Hematopoietic multipotent progenitor cell treated with erythropoietin and hydrocortisone succinate and interleukin-3 and kit ligand, for 17 days (in vitro differentiated cells): Measurements from ENCODE around the gene RAB3B.
"Not testable (repeated sequence)": the region's sequence is repeated elsewhere in the genome, so short reads cannot be mapped to it uniquely, and the experiment has no call there.

ENCODE experiments used
- DNase-seq: peaks from one replicate; pipeline ENCODE4 v3.0.0-alpha.2; 2015; ENCODE audit warnings: low spot score

RAB3B gene

DNA sequence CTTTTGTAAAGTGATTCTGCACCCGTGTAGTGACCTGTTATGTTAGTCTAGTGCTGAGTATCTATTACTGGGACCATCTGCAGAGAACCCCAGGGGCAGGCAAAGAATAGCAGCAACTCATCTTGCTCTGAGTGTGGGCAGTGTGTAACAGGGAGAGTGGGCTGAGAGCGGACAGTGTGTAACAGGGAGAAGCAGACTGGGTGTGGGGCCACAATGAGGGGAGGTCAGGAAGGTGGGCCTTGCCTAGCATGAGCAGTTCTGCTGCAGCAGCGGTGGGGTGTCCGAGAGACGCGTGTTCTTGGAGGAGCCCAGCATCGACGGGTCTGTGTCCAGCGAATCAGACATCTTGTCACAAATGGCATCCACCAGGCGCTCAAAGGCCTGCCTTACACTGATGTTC, 70.8 kb downstream of the RAB3B start:
- DNase-seq, result no peak

DNA sequence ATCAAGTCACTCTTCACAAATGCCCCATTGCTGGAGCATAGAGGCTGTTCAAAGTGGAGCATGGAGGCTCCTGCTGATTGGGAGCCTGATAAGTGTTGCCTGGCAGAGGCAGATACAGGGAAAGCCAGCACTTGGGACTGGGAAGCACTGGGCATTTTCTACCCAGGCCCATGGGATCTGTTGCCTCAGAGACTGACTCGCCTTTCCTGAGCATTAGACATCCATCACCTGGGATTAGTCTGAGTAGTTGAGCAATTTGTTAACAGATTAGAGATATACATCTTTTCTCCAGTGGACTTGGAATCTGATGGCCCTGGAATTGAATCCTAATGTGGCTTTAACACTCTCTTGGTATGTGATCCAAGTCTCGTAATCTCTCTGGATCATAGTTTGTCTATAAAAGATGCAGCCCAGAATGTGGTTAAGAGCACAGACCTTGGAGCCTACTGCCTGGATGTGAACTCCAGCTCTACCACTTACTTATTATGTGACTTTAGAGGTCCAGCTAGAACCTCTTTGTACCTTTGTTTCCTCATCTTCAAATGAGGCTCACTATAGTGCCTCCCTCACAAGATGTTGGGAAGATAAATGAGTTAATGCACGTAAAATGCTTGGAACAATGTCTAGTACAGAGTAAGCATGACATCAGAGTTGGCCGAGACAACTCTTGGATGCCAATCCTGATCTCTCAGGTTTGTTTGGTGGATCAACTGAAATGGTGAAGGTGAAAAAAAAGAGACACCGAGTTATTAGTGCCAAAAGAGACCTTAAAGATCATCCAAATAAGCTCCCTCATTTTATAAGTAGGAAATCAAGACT, 73.7 kb downstream of the RAB3B start:
- no peak for DNase-seq

DNA sequence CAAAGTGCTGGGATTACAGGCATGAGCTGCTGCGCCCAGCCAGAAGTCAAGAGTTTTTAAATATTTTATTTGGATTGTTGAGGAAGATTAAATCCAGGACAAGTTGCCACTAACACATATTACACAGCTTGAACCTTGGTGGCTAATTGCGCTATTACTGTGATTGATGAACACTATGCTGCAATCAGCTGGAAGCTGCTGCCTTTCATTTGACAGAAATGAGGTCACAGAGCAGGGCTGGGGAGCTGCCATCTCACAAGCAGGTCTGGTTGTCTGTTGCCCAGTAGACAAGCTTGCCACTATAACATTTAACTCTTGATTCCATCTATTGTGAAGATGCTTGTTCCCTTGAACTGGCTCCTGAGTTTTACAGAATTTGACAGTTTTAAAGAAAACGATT, 74.5 kb downstream of the RAB3B start:
- DNase-seq, result no peak

DNA sequence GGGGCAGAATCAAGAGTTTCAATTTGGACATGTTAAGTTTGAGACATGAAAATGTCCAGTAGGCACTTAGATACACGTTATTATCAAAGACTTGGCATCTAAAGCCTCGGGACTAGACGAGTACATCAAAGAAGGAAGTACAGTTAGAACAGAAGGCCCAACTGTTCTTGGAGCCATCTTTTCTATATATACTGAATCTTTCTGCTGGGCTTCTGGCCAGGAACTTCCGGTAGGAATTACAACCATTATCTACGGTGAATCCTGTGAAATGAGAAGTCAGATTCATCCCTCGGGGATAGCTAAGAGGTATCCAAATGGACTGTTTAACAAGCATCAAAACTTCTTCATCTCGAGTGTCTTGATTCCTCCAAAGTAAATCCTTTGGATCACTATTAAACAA, 77.6 kb downstream of the RAB3B start:
- no peak for DNase-seq

DNA sequence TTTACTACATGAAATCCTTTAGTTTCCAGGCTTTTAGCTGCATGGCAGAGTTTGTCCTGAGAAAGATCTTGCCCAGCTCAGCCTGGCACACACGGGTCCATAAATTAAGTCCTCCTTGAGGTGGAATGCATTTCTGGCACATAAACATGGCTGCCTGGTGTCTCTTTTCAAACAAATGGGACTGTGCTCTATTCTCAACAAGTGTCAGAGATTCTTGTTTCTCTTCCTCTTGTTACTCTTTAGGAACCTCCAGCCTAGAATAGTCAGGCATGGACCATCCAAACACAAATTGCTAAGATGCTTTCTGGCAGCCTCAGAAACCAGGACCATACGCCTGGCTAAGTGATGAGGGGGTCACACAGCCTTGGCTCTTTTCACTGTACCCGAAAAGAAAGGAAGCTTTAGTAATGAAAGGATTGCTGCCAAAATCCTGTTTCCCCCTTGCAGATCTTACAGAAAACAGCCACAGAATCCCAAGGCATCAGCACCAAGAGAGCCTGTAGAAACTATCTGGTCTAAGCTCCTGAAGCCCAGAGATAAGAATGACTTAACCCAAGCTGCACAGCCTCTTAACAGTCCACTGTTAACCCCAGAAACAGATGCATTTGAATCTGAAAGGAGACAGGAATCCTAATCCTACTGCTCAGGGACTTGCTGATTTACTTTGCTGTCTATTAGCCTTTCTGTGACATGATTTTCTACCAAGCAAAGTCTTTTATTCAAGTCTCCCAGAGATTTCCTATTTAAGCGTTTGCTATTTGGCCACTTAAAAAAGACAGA, 80.1 kb downstream of the RAB3B start:
- no peak for DNase-seq

DNA sequence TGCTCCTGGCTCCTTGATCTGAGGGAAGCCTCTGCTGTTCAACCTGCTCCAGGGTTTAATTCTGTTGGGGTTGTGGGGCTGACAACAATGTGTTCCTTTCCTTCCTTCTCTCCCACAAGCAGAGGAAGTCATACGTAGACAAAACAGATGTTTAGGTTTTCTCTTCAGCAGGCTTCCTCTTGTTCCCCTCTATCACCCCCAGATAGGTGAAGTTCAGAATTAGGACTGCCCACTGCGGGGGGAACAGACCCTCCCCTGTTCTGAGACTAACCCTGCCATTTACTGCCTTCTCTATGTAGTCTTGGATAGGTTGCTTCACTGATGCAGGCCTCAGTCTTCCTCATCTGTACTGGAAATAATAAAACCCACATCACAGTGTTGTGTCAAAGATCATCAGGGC, 82.0 kb downstream of the RAB3B start:
- DNase-seq, result no peak

DNA sequence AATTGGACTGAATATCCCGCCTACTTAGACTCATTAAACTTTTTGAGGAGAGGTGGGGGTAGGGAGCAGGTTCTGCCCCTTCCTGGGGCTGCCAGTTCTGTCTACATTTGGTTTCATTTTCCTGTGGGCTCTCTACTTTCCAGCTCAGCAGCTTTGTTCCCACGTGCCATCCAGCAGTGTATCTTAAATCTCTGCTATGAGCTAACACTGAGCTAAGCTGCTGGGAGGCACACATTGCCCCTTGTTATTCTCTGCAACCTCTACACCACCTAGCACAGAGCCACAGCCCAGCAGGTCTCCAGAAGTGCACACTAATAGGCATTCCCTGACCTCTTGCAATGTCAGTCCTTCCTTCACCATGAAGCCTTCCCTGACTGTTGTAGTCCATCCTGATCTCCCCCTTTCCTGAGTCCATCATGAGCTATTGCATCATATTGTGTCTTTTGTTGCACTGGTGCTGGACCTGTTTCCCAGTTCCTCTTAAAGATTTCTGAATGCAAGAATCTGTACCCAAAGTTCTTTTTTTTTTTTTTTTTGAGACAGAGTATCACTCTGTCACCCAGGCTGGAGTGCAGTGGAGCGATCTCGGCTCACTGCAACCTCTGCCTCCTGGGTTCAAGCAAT, 83.3 kb downstream of the RAB3B start:
- no peak for DNase-seq

DNA sequence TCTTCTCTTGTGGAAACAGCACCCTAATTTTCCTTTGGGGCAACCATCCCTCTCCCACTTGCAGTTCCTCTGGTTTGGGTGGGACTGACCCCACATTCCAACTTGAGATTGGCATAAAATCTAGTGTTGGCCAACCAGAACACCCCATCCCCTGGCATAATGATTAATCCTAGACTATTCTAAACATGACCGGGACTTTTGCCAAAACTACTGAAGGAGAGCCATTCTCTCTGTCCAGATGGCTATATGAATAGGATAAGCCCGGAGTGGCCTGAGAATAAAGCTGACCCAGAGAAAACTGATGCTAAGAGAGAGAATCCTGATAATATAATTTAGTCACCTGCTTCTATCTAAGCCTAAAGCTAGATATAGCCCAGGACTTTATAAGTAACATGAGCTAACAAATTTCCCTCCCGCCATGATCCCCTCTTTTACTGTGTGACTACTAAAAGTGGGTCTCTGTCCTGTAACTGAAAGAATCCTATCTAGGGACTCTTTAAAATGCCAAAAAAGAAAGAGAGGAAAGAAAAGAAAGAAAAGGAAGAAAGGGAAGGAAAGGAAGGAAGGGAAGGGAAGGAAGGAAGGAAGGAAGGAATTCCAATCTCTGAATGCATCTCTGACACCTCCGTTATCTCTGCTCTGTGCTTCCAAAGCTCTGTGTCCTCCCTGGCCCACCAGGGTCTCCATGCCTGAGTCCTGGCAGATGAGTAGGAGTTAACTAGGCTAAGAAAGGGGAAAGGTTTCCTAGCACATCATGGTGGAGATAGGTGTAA, 84.0 kb downstream of the RAB3B start:
- no peak for DNase-seq

DNA sequence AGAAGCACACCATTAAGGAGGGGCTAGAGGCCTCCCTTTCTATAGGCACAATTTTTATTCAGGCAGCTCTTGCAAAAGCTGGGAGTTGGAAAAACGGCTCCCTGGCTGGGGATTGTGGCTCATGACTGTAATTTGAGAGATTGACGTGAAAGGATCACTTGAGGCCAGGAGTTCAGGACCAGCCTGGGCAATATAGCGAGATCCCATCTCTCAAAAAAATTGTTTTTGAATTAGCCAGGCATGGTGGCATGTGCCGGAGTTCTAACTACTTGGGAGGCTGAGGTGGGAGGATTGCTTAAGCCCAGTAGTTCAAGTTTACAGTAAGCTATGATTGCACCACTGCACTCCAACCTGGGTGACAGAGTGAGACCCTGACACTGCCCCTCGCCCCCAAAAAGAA, 88.0 kb downstream of the RAB3B start:
- DNase-seq, result no peak

DNA sequence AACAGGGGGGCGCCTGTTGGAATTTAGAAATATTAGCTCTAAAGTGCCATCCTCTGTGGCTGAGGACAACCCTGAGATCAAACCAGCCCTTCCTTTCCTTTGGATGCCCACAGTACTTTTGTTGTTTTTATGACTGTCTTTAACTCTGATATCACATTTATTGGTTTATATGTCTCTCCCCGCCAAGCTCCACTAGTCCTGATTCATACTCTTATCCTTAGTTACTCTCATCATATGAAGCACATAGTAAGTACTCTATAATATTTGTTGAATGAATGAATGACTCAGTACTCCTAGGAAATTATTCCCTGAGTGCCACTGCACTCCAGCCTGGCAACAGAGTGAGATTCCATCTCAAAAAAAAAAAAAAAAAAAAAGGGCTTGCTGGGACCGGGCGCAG, 89.3 kb downstream of the RAB3B start:
- no peak for DNase-seq

DNA sequence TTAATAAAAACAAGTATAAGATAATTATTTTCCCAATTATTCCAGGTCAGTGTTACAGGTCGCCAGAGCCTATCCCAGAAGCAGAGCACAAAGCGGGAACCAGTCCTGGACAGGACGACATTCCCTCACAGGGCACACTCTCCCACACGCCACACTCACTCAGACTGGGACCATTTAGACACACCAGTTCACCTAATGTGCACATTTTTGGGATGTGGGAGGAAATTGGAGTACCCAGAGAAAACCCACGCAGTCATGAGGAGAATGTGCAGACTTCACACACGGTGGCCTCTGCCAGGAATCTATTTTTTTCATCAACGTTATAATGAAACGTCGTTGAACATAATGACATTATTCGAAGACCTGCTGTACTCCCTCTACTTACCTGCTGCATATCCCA, 91.5 kb downstream of the RAB3B start:
- no peak for DNase-seq

DNA sequence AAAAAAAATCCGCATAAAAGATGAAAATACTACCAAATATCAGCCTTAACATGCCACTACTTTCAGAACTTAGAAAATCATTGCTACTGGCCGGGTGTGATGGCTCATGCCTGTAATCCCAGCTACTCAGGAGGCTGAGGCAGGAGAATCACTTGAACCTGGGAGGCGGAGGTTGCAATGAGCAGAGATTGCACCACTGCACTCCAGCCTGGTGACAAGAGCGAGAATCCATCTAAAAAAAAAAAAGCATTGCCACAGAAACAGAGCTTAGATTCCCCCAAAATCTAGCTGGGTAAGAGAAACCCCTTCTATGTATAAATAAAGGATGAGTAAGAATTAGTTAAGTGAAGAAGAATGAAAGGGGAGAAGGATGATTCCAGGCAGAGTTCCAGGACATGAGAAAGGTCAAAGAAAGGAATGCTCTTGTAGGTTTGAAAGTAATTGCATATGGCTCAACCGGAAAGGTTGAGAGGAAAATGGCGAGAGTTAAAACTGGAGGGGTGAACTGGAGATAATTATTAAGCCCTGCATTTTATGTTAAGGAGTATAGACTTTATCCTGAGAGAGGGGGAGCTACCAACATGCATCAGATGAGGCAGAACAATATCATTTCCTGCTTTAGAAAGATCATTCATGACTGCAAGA, 92.3 kb downstream of the RAB3B start:
- DNase-seq, result no peak

DNA sequence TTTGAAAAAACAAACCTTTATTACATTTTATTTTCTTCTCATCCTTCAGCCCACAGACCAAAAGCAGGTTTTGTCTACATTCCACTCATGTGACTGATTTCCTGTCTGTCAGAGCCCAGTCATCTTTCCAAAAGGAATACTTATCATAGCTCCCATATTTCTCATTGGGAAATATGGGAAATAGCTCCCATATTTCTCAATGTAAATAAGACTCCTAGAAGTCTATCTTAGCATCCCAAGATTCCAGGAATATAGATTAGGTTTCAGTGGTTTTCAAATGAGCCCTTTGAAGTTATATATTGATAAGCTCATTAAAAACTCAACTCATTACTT, 92.8 kb downstream of the RAB3B start:
- no peak for DNase-seq

DNA sequence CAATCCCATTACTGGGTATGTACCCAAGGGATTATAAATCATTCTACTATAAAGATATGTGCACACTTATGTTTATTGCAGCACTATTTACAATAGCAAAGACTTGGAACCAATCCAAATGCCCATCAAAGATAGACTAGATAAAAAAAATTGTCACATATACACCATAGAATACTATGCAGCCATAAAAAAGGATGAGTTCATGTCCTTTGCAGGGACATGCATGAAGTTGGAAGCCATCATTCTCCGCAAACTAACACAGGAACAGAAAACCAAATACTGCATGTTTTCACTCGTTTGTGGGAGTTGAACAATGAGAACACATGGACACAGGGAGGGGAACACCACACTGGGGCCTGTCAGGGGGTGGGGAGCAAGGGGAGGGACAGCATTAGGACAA, 95.8 kb downstream of the RAB3B start:
- not testable (repeated sequence) for DNase-seq

DNA sequence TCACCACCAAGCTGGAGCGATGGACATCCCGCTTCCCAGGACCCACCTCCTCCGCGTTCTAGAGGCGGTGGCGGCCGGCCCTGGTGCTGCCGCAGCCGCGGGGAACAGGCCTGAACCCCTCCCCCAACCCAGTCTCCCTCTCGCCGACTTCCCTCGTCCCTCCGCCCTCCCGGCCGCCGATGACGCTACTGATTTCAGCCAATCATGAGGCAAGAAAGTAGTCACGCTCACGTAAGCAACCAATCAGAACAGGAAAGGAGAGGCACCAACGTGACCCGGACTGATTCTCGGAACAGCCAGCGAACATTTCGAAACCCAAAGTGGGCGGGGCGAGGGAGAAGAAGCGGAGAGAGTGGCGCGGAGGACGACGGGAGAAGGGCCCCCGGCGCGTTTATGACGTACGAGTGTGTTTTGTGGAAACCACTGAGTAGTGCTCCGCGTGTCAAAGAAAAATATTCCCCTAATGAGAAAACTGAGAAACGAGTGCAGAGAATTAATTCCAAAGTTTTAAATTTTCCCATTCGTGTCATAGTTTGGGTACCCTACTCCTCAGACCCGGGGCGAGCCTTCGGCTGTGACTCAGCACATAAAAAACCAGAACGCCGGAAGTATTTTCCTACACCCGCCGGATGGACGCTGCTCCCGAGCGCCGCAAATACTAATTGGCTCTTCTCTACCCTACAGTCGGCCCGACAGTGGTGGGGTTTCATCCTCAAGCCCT, 111.7 kb downstream of the RAB3B start, which contains the start of gene NRDC:
Gene NRDC, minus strand, starts transcription at position 112 of the 721 bp plus-strand sequence. CDS start 112 bp downstream, outside the sequence.
- peak; percentile 100 for DNase-seq

DNA sequence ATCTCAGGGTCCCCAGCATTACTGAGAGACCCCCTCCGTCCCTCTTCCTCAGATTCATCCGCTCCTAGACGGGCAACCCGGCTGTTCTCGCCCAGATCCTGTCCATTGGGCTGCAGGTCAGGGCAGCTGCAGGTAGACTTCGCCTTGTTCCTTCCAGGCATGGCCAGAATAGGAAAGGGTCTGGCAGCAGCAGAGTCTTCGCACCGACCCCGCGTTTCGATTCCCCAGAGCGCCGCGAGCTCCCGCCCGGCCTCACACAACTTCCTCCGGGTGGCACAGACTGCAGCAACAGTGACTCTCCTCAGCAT, 112.2 kb downstream of the RAB3B start:
- DNase-seq, result no peak

DNA sequence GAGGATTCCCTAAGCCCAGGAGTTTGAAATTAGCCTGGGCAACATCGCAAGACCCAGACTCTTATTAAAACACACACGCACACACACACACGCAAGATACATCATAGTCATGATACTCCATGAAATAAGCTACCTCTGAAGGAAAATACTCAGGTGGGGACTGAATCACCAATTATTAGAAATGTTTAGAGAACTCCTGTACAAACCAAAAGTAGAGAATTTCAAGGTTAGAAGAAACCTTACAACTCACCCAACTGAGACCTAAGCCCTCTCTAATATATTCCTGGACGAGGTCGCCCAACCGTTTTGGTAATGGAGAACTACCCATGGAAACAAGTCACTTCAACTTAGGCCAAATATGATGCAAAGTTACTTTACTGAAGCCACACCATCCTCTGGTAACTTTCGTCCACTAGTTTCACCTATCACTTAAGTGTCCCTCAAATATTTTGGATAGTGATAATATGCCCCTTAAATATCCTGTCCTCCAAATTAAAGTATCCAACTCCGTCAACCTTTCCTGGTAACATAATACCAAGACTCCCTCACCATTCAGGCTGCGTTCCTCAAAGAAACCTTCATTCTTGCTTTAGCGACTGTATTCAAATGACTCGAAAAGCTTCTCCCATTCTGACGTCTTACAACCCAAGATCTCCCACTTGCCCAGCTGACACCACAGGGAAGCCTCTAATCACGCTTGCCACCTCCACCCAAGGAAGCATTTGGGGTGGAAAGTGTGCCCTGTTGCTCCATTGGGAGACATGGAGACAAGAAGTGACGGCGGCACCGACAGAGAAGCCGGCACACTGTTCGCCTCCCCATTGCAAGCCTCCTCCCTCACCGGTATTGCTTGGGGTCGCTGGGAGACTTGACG, 112.8 kb downstream of the RAB3B start:
- peak; percentile 69 for DNase-seq

DNA sequence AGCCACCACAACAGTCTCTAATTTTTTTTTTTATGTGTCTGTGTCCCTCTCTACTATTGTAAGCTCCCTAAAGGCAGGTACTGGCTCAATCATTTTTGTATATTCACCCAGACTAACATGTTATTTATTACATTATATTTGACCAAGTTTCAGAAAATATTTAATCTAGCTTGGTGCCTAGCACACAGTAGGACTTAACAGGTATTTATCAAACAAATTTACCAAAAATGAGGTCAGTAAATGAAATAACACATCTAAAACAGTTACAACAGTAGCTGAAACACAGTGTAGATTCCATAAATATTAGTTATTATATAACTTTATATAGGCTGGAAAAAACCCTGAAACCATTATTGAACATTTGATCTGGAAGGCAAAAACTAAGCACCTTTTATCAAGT, 114.7 kb downstream of the RAB3B start:
- DNase-seq, result no peak

DNA sequence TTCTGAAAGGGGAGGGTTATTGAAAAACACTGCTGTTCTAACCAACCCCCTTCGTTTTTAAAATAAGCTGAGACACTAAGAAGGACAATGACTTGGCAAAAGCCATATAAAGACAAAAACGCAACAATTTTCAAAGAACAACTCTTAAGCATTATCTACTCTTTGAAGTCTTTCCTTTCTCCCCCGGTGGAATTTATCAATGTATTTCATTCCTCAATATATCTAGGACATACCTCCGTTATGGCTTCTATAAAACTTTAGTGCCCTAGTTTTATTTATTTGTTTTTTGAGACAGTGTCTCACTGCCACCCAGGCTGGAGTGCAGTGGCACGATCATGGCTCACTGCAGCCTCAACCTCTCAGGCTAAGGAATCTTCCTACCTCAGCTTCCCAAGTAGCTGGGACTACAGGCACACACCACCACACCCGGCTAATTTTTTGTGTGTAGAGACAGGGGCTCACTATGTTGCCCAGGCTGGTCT, 115.2 kb downstream of the RAB3B start:
- DNase-seq, result peak; percentile 41

DNA sequence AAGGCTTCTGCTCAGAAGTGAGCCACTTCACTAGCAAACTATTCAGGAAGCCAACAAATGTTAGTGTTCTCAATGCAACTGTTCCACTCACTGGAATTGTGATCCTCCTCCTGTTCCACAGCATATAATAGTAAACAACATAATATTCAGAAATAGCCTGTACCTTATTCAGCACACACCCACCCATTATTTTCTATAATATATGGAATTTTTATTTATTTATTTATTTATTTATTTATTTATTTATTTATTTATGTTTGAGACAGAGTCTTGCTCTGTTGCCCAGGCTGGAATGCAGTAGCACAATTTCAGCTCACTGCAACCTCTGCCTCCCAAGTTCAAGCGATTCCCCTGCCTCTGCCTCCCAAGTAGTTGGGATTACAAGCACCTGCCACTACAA, 117.2 kb downstream of the RAB3B start:
- DNase-seq, result not testable (repeated sequence)
